Type B pancreatic cell (in vitro differentiated cells): ENCODE measurements around the gene RBM20. TPM values are rescaled to one million over a fixed set of nuclear protein-coding genes. Genes with fewer than 3 reads are reported as not detected.
A peak's percentile ranks its signal among the peaks of the same experiment; 100 is the strongest.

ENCODE experiments used
- DNase-seq: peaks from one replicate; pipeline ENCODE4 v3.0.0; 2021; ENCODE audit warnings: mixed read lengths; ENCODE audit not compliant: unreplicated experiment; ENCODE audit errors: extremely low spot score
- H3K27ac Mint-ChIP-seq: 2 replicates; pipeline ENCODE4 v1.8.0; 2021; ENCODE audit warnings: mild to moderate bottlenecking, mixed read lengths
- H3K27me3 Mint-ChIP-seq: 2 replicates; pipeline ENCODE4 v1.8.0; 2021; ENCODE audit warnings: mixed read lengths
- H3K36me3 Mint-ChIP-seq: 2 replicates; pipeline ENCODE4 v1.8.0; 2021; ENCODE audit warnings: mixed read lengths
- H3K4me1 Mint-ChIP-seq: one replicate; pipeline ENCODE4 v1.8.0; 2021; ENCODE audit warnings: mixed read lengths; ENCODE audit not compliant: unreplicated experiment
- H3K4me3 Mint-ChIP-seq: 2 replicates; pipeline ENCODE4 v1.8.0; 2021; ENCODE audit warnings: mild to moderate bottlenecking, mixed read lengths
- H3K9me3 Mint-ChIP-seq: 2 replicates; pipeline ENCODE4 v1.8.0; 2021; ENCODE audit warnings: mixed read lengths
- CTCF ChIP-seq: fragments of 200-600 bp; sonication (generic); conservative IDR thresholded peaks from 2 replicates; pipeline ENCODE4 v1.5.0; 2021; ENCODE audit warnings: antibody characterized with exemption, mild to moderate bottlenecking
- total RNA-seq: library from RNA; stranded (reverse); gene quantifications from 2 replicates; pipeline ENCODE4 v1.2.1, GENCODE V29; 2021; ENCODE audit warnings: low replicate concordance

Gene RBM20
- total RNA-seq, 1 donor from 2014 or later = 5.2 TPM

DNA sequence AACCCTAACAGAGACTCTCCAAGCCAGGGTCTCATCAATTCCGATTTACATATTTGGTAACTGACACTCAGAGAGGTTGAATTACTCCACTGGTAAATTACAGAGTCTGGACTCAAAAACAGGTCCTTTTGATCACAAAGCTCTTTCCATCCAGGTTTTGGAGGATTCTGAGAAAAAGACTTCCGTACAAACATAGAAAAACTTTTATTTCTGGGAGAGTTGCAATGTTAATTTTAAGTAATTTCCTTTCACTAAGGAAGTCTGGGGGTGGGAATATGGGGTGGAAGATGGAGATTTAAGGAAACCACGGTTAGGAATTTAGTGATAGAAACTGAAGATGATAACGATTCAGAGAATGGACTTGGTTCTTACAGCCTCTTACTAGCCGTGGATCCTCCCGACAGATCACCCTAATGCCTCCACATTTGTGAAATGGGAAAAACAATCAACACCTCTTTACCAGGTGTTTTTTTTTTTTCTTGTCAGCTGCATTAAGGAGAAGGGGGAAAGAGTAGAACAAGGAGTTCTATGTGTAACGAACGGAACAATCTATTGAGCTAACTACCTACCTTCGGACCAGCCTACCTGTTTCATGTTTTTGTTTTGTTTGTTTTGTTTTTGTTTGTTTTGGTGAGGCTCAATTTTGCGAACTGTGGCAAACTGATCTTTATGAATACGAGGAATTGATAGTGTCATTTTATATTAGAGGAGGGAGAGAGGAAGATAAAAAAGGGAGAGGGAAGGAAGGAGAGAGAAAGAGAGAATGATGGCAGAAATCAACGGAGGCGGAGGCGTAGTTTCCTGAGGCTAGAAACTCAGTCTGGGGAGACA is 1.7 kb upstream of the RBM20 start:
- Mint-ChIP-seq H3K27me3 (peaks cover 52% of the 10 kb centered on the region), H3K4me1 (peaks cover 39% of the 10 kb centered on the region), H3K27ac (peak overlapping the region; percentile 59), H3K36me3 (no peaks in the 10 kb centered on the region), H3K9me3 (no peaks in the 10 kb centered on the region), H3K4me3 (peak overlapping the region; percentile 84)
- DNase-seq = no peak
- no peak for TF ChIP-seq CTCF

DNA sequence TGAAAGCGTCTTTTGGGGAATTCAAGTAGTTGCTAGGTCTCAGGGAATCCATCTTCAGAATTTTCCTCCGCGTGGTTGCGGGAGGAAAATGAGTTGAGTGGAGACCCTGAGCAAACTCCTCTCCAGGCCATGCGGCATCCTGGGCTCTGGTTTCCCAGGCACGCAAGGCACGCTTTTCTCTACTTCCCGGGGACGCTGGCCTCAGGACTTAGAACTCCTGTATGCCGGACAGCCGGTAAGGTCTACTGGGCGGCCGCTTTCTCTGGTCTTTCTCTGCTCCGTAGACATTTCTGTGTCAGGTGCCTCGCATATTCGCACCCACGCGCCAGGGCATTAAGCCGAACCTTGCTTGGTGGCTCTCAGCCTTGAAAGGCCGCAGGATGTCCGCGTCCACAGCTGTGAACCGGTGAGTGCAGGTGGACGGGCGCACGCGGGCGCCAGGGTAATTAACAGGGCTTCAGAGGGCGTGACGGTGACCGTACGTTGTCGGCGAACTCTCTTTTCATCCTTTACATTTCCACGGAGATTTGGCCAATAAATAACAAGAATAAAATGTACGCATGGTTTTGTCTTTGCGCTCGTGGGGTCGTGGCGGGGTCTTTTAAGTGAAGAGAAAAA is 992 bp upstream of the RBM20 start:
- H3K4me3 Mint-ChIP-seq = peak overlapping the region; percentile 84
- H3K9me3 Mint-ChIP-seq = no peaks in the 10 kb centered on the region
- DNase-seq = no peak
- no peaks in the 10 kb centered on the region for H3K36me3 Mint-ChIP-seq
- peaks cover 34% of the 10 kb centered on the region for H3K4me1 Mint-ChIP-seq
- peak overlapping the region; percentile 79 for H3K27ac Mint-ChIP-seq
- peaks cover 46% of the 10 kb centered on the region for H3K27me3 Mint-ChIP-seq
- TF ChIP-seq CTCF = no peak

DNA sequence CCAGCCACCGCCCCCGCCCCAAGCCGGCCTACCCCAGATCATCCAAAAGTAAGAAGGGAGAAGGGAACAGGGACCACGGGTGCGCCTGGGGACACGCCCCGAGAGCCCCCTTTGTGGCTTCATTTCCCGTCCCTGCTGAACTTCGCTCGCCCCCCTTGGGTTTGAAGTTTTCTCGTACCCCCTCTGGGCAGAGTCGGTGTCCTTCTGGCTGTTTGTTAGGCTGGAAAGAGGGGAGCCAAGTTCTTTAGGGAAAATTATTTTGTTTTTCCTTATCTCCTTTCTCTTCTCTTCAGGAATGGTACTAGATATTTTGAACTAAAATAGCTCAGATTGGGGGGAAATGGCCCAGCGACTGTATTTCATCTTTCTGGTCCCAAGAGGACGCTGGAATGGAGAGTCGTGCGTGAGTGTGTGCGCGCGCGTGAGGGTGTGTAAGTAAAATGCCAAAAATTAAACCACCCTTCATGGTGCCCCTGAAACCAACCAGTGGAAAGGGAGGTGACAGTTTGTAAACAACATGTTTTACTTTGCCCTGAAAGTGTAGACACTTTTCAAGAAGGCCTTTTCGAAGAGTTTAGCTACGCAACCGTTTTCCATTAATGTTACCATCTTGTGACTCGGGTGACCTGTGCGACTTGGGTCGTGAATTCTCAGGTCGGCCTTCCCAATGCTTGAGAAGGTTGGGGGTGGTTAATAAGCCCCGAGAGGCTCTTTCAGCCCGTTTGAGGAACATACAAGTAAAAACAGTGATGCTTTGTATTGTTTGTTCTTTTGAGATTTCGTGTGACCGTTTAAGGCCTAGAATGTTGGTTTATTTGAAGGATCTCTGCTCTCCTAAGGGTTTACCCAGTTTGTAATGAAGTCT is 694 bp downstream of the RBM20 start:
- Mint-ChIP-seq H3K4me3 (peak overlapping the region; percentile 92), H3K9me3 (no peaks in the 10 kb centered on the region), H3K27ac (peak overlapping the region; percentile 84), H3K4me1 (peaks cover 42% of the 10 kb centered on the region), H3K36me3 (no peaks in the 10 kb centered on the region), H3K27me3 (peaks cover 53% of the 10 kb centered on the region)
- DNase-seq = no peak
- TF ChIP-seq CTCF = no peak

GRCh38 chr10:110646417-110647135 is 2.4 kb downstream of the RBM20 start:
- H3K27me3 Mint-ChIP-seq = peaks cover 55% of the 10 kb centered on the region
- no peak for TF ChIP-seq CTCF

GRCh38 chr10:110647136-110647430 is 2.9 kb downstream of the RBM20 start:
- Mint-ChIP-seq H3K9me3 (no peaks in the 10 kb centered on the region), H3K36me3 (no peaks in the 10 kb centered on the region), H3K4me1 (peaks cover 38% of the 10 kb centered on the region), H3K27ac (no peak overlapping the region), H3K4me3 (no peak overlapping the region), H3K27me3 (peaks cover 50% of the 10 kb centered on the region)
- TF ChIP-seq CTCF = no peak
- DNase-seq = no peak

More at GRCh38 chr10:110646417-110647135, 2.4 kb downstream of the RBM20 start:
- DNase-seq = no peak
- H3K4me1 Mint-ChIP-seq = peaks cover 43% of the 10 kb centered on the region
- H3K4me3 Mint-ChIP-seq = peak overlapping the region; percentile 68
- no peaks in the 10 kb centered on the region for H3K9me3 Mint-ChIP-seq
- no peak overlapping the region for H3K27ac Mint-ChIP-seq
- H3K36me3 Mint-ChIP-seq = no peaks in the 10 kb centered on the region
